Mesendoderm (in vitro differentiated cells): ENCODE measurements around the gene SLC27A3.

Experiments used
- DNase-seq: peaks from one replicate; pipeline ENCODE4 v3.0.0; 2013
- H2AK5ac ChIP-seq: 2 replicates; pipeline ENCODE4 v1.6.1; 2013; ENCODE audit warnings: low read length, inconsistent platforms
- H2BK120ac ChIP-seq: 2 replicates; pipeline ENCODE4 v1.6.1; 2013; ENCODE audit warnings: low read depth, mild to moderate bottlenecking, low read length, moderate library complexity, mixed read lengths
- H2BK15ac ChIP-seq: replicated peaks from 2 replicates; pipeline ENCODE4 v1.6.1; 2013; ENCODE audit warnings: low read depth, mild to moderate bottlenecking, moderate library complexity
- H2BK5ac ChIP-seq: 2 replicates; pipeline ENCODE4 v1.6.1; 2013; ENCODE audit warnings: low read length, inconsistent platforms
- H3K18ac ChIP-seq: 2 replicates; pipeline ENCODE4 v1.6.1; 2013; ENCODE audit warnings: mild to moderate bottlenecking, low read length, mixed read lengths
- H3K23ac ChIP-seq: one replicate; pipeline ENCODE4 v1.6.1; 2013; ENCODE audit warnings: low read length
- H3K27ac ChIP-seq: 2 replicates; pipeline ENCODE4 v1.5.1; 2013; ENCODE audit warnings: low read depth, mild to moderate bottlenecking, inconsistent platforms, low read length, moderate library complexity
- H3K27me3 ChIP-seq: 2 replicates; pipeline ENCODE4 v1.6.1; 2013; ENCODE audit warnings: low read length, control low read depth, mild to moderate bottlenecking, inconsistent platforms; ENCODE audit not compliant: insufficient read depth, poor library complexity
- H3K36me3 ChIP-seq: 2 replicates; pipeline ENCODE4 v1.6.1; 2013; ENCODE audit warnings: low read length, inconsistent platforms; ENCODE audit not compliant: control insufficient read depth, insufficient read depth
- H3K4ac ChIP-seq: one replicate; pipeline ENCODE4 v1.6.1; 2013; ENCODE audit warnings: low read depth, mild to moderate bottlenecking, low read length, moderate library complexity
- H3K4me1 ChIP-seq: 2 replicates; pipeline ENCODE4 v1.6.1; 2013; ENCODE audit warnings: low read depth, low read length, inconsistent platforms; ENCODE audit not compliant: control insufficient read depth
- H3K4me2 ChIP-seq: 2 replicates; pipeline ENCODE4 v1.6.1; 2013; ENCODE audit warnings: low read length
- H3K4me3 ChIP-seq: 2 replicates; pipeline ENCODE4 v1.5.1; 2013; ENCODE audit warnings: mild to moderate bottlenecking, low read length
- H3K56ac ChIP-seq: one replicate; pipeline ENCODE4 v1.6.1; 2013; ENCODE audit warnings: low read length
- H3K79me1 ChIP-seq: 2 replicates; pipeline ENCODE4 v1.6.1; 2013; ENCODE audit warnings: low read length, inconsistent platforms
- H3K79me2 ChIP-seq: 2 replicates; pipeline ENCODE4 v1.6.1; 2013; ENCODE audit warnings: mild to moderate bottlenecking, low read length; ENCODE audit not compliant: control insufficient read depth, insufficient read depth
- H3K9ac ChIP-seq: 2 replicates; pipeline ENCODE4 v1.6.1; 2013; ENCODE audit warnings: low read length, inconsistent platforms
- H4K5ac ChIP-seq: one replicate; pipeline ENCODE4 v1.6.1; 2013; ENCODE audit warnings: low read length
- H4K8ac ChIP-seq: one replicate; pipeline ENCODE4 v1.6.1; 2013; ENCODE audit warnings: low read depth, mild to moderate bottlenecking, control low read depth, low read length, moderate library complexity
- WGBS: extraction: QIAGEN DNeasy Blood & Tissue Kit; methylation state at CpG from one replicate; pipeline ENCODE4 v1.1.7; 2013; ENCODE audit warnings: low lambda C conversion rate, missing lambda C conversion rate; ENCODE audit not compliant: insufficient coverage; ENCODE audit errors: extremely low coverage; 5-methylcytosine and 5-hydroxymethylcytosine counted together

SLC27A3 gene

DNA sequence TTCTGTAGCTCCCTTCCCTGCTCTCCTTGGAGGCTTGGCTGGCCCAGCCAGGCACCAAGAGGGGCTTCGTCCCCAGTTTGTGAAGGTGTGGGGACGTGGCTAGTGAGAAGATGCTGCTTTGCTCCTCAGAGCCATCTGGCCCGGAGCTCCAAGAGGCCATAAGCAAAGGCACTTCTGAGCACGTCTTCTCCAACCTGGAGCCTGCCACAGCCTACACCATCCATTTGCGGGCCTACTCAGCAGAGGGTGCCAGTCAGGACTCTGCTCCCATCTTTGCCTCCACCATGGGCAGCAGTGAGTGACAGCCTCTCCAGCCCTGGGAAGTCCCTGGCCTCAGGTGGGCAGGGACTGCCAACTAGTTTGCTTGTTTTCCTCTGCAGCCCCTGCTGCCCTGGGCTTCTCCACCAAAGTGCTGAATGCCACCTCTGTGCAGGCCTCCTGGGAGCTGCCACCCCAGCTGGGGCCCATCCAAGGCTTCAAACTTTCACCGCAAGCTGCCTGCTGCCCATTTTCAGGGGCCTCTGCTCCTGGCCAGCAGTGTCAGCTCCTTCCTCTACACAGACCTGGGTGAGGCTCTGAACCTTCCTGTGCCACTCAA is 25.9 kb downstream of the SLC27A3 start:
- Histone ChIP-seq H2BK120ac (no peak overlapping the region), H3K27ac (no peak overlapping the region), H3K9ac (no peak overlapping the region), H3K18ac (no peak overlapping the region), H3K79me2 (no peaks in the 10 kb centered on the region), H4K5ac (no peak overlapping the region), H3K4me3 (no peak overlapping the region), H3K23ac (no peak overlapping the region), H2BK15ac (no peak overlapping the region), H2AK5ac (no peak overlapping the region), H3K56ac (no peak overlapping the region), H3K36me3 (no peaks in the 10 kb centered on the region), H3K27me3 (no peaks in the 10 kb centered on the region), H3K4ac (no peak overlapping the region), H3K4me2 (no peak overlapping the region), H3K79me1 (no peaks in the 10 kb centered on the region), H3K4me1 (no peaks in the 10 kb centered on the region), H4K8ac (no peak overlapping the region), H2BK5ac (no peak overlapping the region)
- DNase-seq = no peak
- WGBS = no CpG with 5 or more reads among the region's 6 CpGs

DNA sequence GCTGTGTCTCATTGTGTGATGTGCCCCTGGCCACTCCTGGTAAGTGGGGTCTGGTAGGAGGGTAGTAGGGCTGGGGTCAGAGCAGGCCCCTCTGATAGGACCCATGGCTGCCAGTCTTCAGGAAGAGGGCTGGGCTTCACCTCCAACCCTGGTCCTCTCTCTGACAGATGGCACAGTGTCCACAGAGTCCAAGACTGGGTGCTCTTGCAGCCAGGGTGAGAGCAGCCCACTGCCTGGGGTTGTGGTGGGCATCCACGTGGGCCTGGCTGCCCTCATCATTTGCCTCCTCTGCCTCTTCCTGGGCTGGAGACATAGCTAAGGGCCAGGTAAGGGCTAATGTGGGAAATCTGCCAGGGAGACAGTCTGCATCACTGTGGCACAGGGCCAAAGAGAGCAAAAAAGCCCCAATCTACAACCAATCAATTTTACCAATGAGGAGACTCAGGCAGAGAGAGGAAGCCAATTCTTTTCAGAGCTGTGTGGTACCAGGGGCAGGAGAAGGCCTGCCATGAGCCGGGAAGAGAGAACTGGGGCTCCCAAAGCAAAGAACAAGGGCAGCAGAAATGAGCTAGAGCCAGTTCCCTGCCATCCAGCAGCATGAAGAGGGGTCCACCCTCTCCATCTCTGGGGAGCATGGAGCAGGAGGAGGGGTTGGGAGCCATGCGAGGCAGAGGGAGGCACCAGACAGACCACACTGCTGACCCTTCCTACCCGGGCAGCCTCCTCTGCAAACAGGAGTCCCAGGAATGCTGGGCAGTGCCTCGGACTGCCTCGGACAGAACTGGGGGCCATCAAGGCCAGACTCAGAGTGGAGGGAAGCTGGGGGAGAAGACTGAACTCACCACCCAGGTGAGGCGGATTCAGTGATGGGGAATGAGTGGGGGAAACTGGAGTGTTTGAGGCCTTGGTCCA is 26.8 kb downstream of the SLC27A3 start:
- Histone ChIP-seq H3K18ac (no peak overlapping the region), H2BK5ac (no peak overlapping the region), H3K56ac (no peak overlapping the region), H3K4me3 (no peak overlapping the region), H2BK120ac (no peak overlapping the region), H3K27ac (no peak overlapping the region), H3K23ac (no peak overlapping the region), H3K79me1 (no peaks in the 10 kb centered on the region), H2BK15ac (no peak overlapping the region), H4K5ac (no peak overlapping the region), H3K79me2 (no peaks in the 10 kb centered on the region), H3K27me3 (no peaks in the 10 kb centered on the region), H3K4me1 (no peaks in the 10 kb centered on the region), H4K8ac (no peak overlapping the region), H3K4me2 (no peak overlapping the region), H3K9ac (no peak overlapping the region), H2AK5ac (no peak overlapping the region), H3K4ac (no peak overlapping the region), H3K36me3 (no peaks in the 10 kb centered on the region)
- DNase-seq = no peak
- no CpG with 5 or more reads among the region's 7 CpGs for WGBS

DNA sequence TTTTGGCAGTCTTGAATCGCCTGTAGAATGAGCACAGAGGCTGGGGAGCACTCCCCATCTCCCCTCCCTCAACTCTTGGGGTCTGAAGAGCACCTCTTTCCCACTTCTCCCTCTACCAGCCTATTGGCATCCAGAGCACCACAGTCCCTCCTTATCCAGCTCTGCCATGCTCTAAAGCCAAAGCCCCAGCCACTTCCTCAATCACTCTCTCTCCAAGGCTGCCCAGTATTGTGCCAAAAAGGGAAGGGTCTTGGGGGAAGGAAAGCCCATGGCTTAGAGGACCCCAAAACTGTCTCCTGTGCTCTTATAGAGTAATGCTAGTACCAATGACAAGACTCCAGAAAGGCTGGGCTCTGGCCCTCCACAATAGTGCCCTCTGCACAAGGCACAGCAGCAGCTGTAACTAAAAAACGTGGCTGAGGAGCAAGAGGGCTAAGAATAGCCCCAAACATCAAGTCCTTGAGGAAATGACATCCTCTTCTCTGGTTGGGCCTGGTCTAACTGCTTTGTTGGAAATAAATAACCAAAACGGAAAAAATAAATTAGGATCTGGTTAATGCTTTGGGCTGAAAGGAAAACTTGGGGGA is 28.4 kb downstream of the SLC27A3 start:
- Histone ChIP-seq H3K79me1 (no peaks in the 10 kb centered on the region), H4K5ac (no peak overlapping the region), H3K4me3 (no peak overlapping the region), H3K4me1 (no peaks in the 10 kb centered on the region), H3K4me2 (no peak overlapping the region), H2BK5ac (no peak overlapping the region), H2BK15ac (no peak overlapping the region), H2AK5ac (no peak overlapping the region), H4K8ac (no peak overlapping the region), H2BK120ac (no peak overlapping the region), H3K56ac (no peak overlapping the region), H3K18ac (no peak overlapping the region), H3K9ac (no peak overlapping the region), H3K27me3 (no peaks in the 10 kb centered on the region), H3K79me2 (no peaks in the 10 kb centered on the region), H3K36me3 (peaks cover 4% of the 10 kb centered on the region), H3K23ac (no peak overlapping the region), H3K27ac (no peak overlapping the region), H3K4ac (no peak overlapping the region)
- no peak for DNase-seq
- no CpG with 5 or more reads among the region's 3 CpGs for WGBS

DNA sequence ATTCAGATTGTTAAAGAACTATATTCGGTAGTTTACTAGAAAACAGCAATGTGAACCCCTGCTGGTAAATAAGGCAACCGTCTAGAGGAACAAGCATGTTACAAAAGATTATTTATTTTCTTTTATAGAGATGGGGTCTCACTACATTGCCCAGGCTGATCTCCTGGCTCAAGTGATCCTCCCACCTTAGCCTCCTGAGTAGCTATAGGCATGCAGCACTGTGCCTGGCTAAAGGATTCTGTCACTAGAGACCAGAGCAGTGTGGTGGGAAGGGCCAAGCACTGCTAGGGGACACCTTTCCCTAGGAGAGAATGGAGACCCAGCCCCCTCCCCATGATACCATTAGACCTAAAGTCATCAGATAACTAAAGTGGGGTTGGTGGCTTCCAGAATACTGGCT is 28.9 kb downstream of the SLC27A3 start:
- Histone ChIP-seq H2AK5ac (no peak overlapping the region), H3K4ac (no peak overlapping the region), H3K4me1 (no peaks in the 10 kb centered on the region), H4K8ac (no peak overlapping the region), H3K79me2 (no peaks in the 10 kb centered on the region), H3K4me3 (no peak overlapping the region), H3K27me3 (no peaks in the 10 kb centered on the region), H2BK15ac (no peak overlapping the region), H3K79me1 (no peaks in the 10 kb centered on the region), H2BK5ac (no peak overlapping the region), H2BK120ac (no peak overlapping the region), H4K5ac (no peak overlapping the region), H3K23ac (no peak overlapping the region), H3K9ac (no peak overlapping the region), H3K27ac (no peak overlapping the region), H3K56ac (no peak overlapping the region), H3K18ac (no peak overlapping the region), H3K4me2 (no peak overlapping the region), H3K36me3 (peaks cover 6% of the 10 kb centered on the region)
- no peak for DNase-seq
- WGBS = no CpG with 5 or more reads among the region's 2 CpGs

DNA sequence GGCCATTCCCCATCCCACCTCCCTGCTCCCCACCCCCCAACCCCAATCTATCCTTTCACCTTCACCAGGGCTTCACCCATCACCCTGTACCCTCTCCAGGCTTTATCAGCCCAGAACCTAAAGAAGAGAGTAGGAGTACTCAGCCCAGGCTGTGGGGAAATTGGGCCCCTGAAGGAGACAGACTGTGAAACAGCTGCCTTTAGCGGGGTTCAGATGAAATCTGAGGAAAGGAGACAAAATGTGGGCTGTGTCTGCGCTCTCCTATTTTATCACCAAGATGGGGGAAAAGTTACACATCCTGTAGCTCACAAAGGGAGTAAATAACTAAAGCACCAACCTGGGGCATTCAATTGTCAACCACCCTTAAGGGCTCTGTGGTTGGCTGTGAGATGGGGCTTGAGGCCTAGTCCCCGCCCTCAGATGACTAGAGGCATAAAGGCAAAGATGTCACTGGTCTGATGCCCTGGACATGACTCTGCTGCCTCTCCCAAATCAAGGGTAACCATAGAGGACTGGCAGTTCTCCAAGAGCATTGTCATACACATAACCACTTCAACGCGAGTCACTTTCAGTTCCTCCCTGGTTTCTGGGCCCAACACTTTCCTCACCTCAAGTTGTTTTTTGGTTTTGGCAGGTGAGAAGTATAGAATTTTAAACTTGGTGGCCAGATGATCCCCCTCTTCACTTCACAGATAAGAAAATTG is 30.0 kb downstream of the SLC27A3 start:
- no peak overlapping the region for H3K27ac ChIP-seq
- H2BK15ac ChIP-seq = no peak overlapping the region
- no peak overlapping the region for H2AK5ac ChIP-seq
- no peak overlapping the region for H3K23ac ChIP-seq
- H3K9ac ChIP-seq = no peak overlapping the region
- H3K4me3 ChIP-seq = no peak overlapping the region
- H3K79me1 ChIP-seq = no peaks in the 10 kb centered on the region
- no peak overlapping the region for H3K4me2 ChIP-seq
- H2BK120ac ChIP-seq = no peak overlapping the region
- H3K36me3 ChIP-seq = peaks cover 10% of the 10 kb centered on the region
- DNase-seq = no peak
- no peak overlapping the region for H4K5ac ChIP-seq
- H3K27me3 ChIP-seq = no peaks in the 10 kb centered on the region
- no peak overlapping the region for H3K4ac ChIP-seq
- no CpG with 5 or more reads among the region's 5 CpGs for WGBS
- H4K8ac ChIP-seq = no peak overlapping the region
- H3K56ac ChIP-seq = no peak overlapping the region
- H3K18ac ChIP-seq = no peak overlapping the region
- H2BK5ac ChIP-seq = no peak overlapping the region
- no peaks in the 10 kb centered on the region for H3K4me1 ChIP-seq
- H3K79me2 ChIP-seq = no peaks in the 10 kb centered on the region
